PC-9 (cell line): ENCODE data around the gene PNO1.

Experiments
- CTCF ChIP-seq: fragments of 200-600 bp; sonication (generic); conservative IDR thresholded peaks from 2 replicates; pipeline ENCODE4 v1.6.1; 2017; ENCODE audit warnings: mixed run types, antibody characterized with exemption, mild to moderate bottlenecking, moderate library complexity
- EZH2 ChIP-seq: fragments of 200-600 bp; sonication (generic); IDR thresholded peaks from 2 replicates; pipeline ENCODE4 v1.8.0; 2017; ENCODE audit warnings: antibody characterized with exemption, low read depth

GRCh38 chr2:68108120-68108519 lies 49.6 kb upstream of the PNO1 start:
- no peak for TF ChIP-seq CTCF
- no peak for TF ChIP-seq EZH2
